CD14-positive monocyte (primary cell): Measurements from ENCODE around the gene WIPF3. TPM values are rescaled to one million over a fixed set of nuclear protein-coding genes. Genes with fewer than 3 reads are reported as not detected.

Source experiments
- DNase-seq, 3 donors: peaks; one replicate each; pipeline ENCODE4 v3.0.0-alpha.2; 2011 to 2022
- H2AFZ ChIP-seq: 2 replicates; pipeline ENCODE4 v1.6.0; 2012; ENCODE audit warnings: mild to moderate bottlenecking, low read depth, low read length, inconsistent platforms; ENCODE audit not compliant: insufficient read depth, poor library complexity, severe bottlenecking
- H3K27ac ChIP-seq, 2 donors: 1 replicate in 1 of 2; 2 replicates in 1 of 2; pipeline ENCODE4 v1.5.1; 2012 to 2013; ENCODE audit warnings: low read length in 2 of 2, control low read depth in 1 of 2, inconsistent platforms in 1 of 2, low read depth in 1 of 2, mild to moderate bottlenecking in 1 of 2
- H3K27me3 ChIP-seq, 2 donors: one replicate each; pipeline versions ENCODE4 v1.6.0 to v1.6.1; 2011 to 2013; ENCODE audit warnings: low read length in 2 of 2; ENCODE audit not compliant: control insufficient read depth in 2 of 2, insufficient read depth in 2 of 2
- H3K36me3 ChIP-seq, 2 donors: replicated peaks in 1 of 2; 1 replicate in 1 of 2; 2 replicates in 1 of 2; pipeline versions ENCODE4 v1.5.1 to v1.6.1; 2012 to 2013; ENCODE audit warnings: low read length in 2 of 2, control low read depth in 1 of 2, inconsistent platforms in 1 of 2, mild to moderate bottlenecking in 1 of 2; ENCODE audit not compliant: insufficient read depth in 2 of 2, control insufficient read depth in 1 of 2
- H3K4me1 ChIP-seq, 2 donors: 1 replicate in 1 of 2; 2 replicates in 1 of 2; pipeline versions ENCODE4 v1.5.1 to v1.6.1; 2012 to 2013; ENCODE audit warnings: low read length in 2 of 2, control low read depth in 1 of 2, inconsistent platforms in 1 of 2, mild to moderate bottlenecking in 1 of 2, moderate library complexity in 1 of 2; ENCODE audit not compliant: insufficient read depth in 2 of 2, control insufficient read depth in 1 of 2
- H3K4me2 ChIP-seq: replicated peaks from 2 replicates; pipeline ENCODE3; 2012; ENCODE audit warnings: low read length, moderate library complexity, mild to moderate bottlenecking; ENCODE audit not compliant: poor library complexity, severe bottlenecking; ENCODE audit errors: extremely low read depth
- H3K4me3 ChIP-seq, 3 experiments: fragments of 200-600 bp in 1 of 3; sonication (generic) in 1 of 3; replicated peaks in 1 of 3; 1 replicate in 2 of 3; 2 replicates in 1 of 3; pipeline ENCODE4 v1.5.1; 2011 to 2013; ENCODE audit warnings: low read length in 3 of 3, mild to moderate bottlenecking in 3 of 3, control low read depth in 2 of 3, low read depth in 2 of 3, inconsistent platforms in 1 of 3, moderate library complexity in 1 of 3
- H3K79me2 ChIP-seq: 2 replicates; pipeline ENCODE4 v1.6.0; 2012; ENCODE audit warnings: mild to moderate bottlenecking, control low read depth, inconsistent platforms, low read length, moderate library complexity; ENCODE audit not compliant: insufficient read depth
- H3K9ac ChIP-seq: 2 replicates; pipeline ENCODE4 v1.6.0; 2017; ENCODE audit warnings: low read length, mild to moderate bottlenecking; ENCODE audit not compliant: insufficient read depth, poor library complexity, severe bottlenecking
- H3K9me3 ChIP-seq, 2 donors: replicated peaks in 1 of 2; 1 replicate in 1 of 2; 2 replicates in 1 of 2; pipeline versions ENCODE4 v1.5.1 to v1.6.1; 2012 to 2013; ENCODE audit warnings: low read length in 2 of 2, control low read depth in 1 of 2; ENCODE audit not compliant: control insufficient read depth in 1 of 2, insufficient read depth in 1 of 2
- H4K20me1 ChIP-seq: 2 replicates; pipeline ENCODE4 v1.6.0; 2012; ENCODE audit warnings: mild to moderate bottlenecking, low read length, control low read depth, moderate library complexity; ENCODE audit not compliant: insufficient read depth
- H3K27ac Mint-ChIP-seq, 7 donors: one replicate each; pipeline ENCODE4 v1.8.0; 2020; ENCODE audit warnings: mild to moderate bottlenecking in 7 of 7, mixed read lengths in 7 of 7, moderate library complexity in 6 of 7, inconsistent platforms in 2 of 7
- H3K27me3 Mint-ChIP-seq, 3 donors: one replicate each; pipeline ENCODE4 v1.8.0; 2021 to 2022; ENCODE audit warnings: low read depth in 3 of 3, mild to moderate bottlenecking in 3 of 3, mixed read lengths in 3 of 3, moderate library complexity in 3 of 3, inconsistent platforms in 1 of 3
- H3K36me3 Mint-ChIP-seq, 2 donors: one replicate each; pipeline ENCODE4 v1.8.0; 2020; ENCODE audit warnings: mixed read lengths in 2 of 2, inconsistent platforms in 1 of 2, mild to moderate bottlenecking in 1 of 2
- H3K4me1 Mint-ChIP-seq: one replicate; pipeline ENCODE4 v1.8.0; 2020; ENCODE audit warnings: mild to moderate bottlenecking, mixed read lengths
- H3K4me3 Mint-ChIP-seq, 2 donors: one replicate each; pipeline ENCODE4 v1.8.0; 2020; ENCODE audit warnings: mild to moderate bottlenecking in 2 of 2, mixed read lengths in 2 of 2, moderate library complexity in 1 of 2
- H3K9me3 Mint-ChIP-seq, 7 donors: one replicate each; pipeline ENCODE4 v1.8.0; 2020 to 2022; ENCODE audit warnings: mixed read lengths in 7 of 7, mild to moderate bottlenecking in 6 of 7, moderate library complexity in 6 of 7, inconsistent platforms in 2 of 7
- WGBS: methylation state at CpG from one replicate; pipeline ENCODE4 v1.1.5; 2013; ENCODE audit warnings: missing lambda C conversion rate; ENCODE audit not compliant: insufficient coverage; 5-methylcytosine and 5-hydroxymethylcytosine counted together
- intact Hi-C, 2 donors: fragments of 100-400 bp; cut with micrococcal nuclease; formaldehyde crosslinking; loops; one replicate each; pipeline versions ENCODE4 v1.15.0 to v1.15.1; 2023
- polyA plus RNA-seq, 3 donors: library from polyadenylated mRNA; depleted of rRNA in 1 of 3; unstranded in 2 of 3; stranded (reverse) in 1 of 3; fragments of 300-500 nt in 2 of 3; fragments of >200 nt in 1 of 3; fragmentation: Illumina TruSeq in 2 of 3; gene quantifications; 1 replicate in 2 of 3; 2 replicates in 1 of 3; pipeline ENCODE4 v1.2.3, GENCODE V29; 2012 to 2021
- TF ChIP-seq, protein P1 (sequence below): fragments of 200-600 bp; IDR thresholded peaks from one replicate; pipeline ENCODE4 v1.8.0; 2022; ENCODE audit warnings: antibody characterized with exemption, mild to moderate bottlenecking

Gene WIPF3
- polyA plus RNA-seq, 3 donors = not detected

DNA sequence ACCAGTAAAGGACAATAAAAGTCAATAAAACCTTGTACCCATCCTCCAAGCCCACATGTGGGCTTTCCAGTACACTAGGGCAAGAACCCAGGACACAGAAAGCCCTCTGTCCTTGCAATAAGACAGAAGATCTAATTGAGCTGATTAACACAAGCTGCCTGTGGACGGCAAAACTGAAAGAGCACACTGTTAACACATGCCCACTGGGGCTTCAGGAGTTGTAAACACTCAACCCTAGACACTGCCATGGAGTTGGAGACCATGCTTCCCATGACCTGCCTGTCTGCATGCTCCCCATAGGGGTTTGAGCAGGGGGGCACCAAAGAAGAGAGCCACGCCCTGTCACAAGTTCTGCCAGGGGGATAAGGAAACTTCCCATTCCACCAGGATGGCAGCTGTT is 22.6 kb upstream of the WIPF3 start:
- H3K36me3 ChIP-seq = no peaks in the 10 kb centered on the region

DNA sequence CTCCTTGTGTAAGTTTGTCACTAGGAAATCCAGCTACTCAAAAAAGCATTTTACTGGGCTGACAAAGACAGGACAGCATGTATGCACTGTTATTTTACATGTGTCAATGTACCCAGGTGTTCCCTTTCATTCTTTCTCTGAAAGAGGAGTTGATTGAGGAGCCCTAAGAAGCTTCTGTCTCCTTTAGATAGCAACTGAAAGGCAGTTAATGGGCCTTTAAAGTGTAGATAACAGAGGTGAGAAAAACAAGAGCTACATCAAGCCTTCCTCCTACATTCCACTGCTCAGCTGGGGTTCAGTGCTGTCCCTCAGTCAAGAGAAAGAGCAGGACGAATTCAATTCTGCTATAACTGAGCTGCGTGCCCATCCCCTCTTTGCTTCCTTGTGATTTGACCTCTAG is 12.8 kb upstream of the WIPF3 start:
- WGBS = no CpG with 5 or more reads among the region's 2 CpGs
- H2AFZ ChIP-seq = no peak overlapping the region
- intact Hi-C loops = no loop called here

More for the DNA sequence above, 22.6 kb upstream of the WIPF3 start:
- WGBS = 80% methylated on average over 1 of the region's 2 CpGs
- Mint-ChIP-seq H3K27me3 (peaks cover 0 to 12% (median 5%) of the 10 kb centered on the region in 3 donors), H3K36me3 (no peaks in the 10 kb centered on the region), H3K27ac (no peak overlapping the region), H3K9me3 (peaks cover 0 to 5% (median 0%) of the 10 kb centered on the region in 7 donors), H3K4me1 (no peaks in the 10 kb centered on the region), H3K4me3 (no peak overlapping the region)
- Histone ChIP-seq H3K4me3 (no peak overlapping the region), H3K4me2 (no peak overlapping the region), H3K4me1 (no peaks in the 10 kb centered on the region), H4K20me1 (no peaks in the 10 kb centered on the region), H3K9me3 (no peaks in the 10 kb centered on the region), H3K79me2 (no peaks in the 10 kb centered on the region), H3K9ac (no peak overlapping the region), H3K27ac (no peak overlapping the region), H3K27me3 (no peaks in the 10 kb centered on the region), H2AFZ (no peak overlapping the region)
- intact Hi-C loops = no loop called here
- no peak for DNase-seq
- TF ChIP-seq, protein P1, sequence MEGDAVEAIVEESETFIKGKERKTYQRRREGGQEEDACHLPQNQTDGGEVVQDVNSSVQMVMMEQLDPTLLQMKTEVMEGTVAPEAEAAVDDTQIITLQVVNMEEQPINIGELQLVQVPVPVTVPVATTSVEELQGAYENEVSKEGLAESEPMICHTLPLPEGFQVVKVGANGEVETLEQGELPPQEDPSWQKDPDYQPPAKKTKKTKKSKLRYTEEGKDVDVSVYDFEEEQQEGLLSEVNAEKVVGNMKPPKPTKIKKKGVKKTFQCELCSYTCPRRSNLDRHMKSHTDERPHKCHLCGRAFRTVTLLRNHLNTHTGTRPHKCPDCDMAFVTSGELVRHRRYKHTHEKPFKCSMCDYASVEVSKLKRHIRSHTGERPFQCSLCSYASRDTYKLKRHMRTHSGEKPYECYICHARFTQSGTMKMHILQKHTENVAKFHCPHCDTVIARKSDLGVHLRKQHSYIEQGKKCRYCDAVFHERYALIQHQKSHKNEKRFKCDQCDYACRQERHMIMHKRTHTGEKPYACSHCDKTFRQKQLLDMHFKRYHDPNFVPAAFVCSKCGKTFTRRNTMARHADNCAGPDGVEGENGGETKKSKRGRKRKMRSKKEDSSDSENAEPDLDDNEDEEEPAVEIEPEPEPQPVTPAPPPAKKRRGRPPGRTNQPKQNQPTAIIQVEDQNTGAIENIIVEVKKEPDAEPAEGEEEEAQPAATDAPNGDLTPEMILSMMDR = no peak

More for the DNA sequence above, 12.8 kb upstream of the WIPF3 start:
- Histone ChIP-seq H3K9ac (no peak overlapping the region), H3K27me3 (peaks cover 0 to 3% of the 10 kb centered on the region in 2 donors), H3K36me3 (no peaks in the 10 kb centered on the region), H3K9me3 (no peaks in the 10 kb centered on the region), H3K27ac (no peak overlapping the region), H3K4me2 (no peak overlapping the region), H3K4me1 (no peaks in the 10 kb centered on the region), H3K4me3 (no peak overlapping the region), H4K20me1 (no peaks in the 10 kb centered on the region), H3K79me2 (no peaks in the 10 kb centered on the region)
- no peaks in the 10 kb centered on the region for H3K36me3 Mint-ChIP-seq
- no peak overlapping the region for H3K27ac Mint-ChIP-seq
- H3K27me3 Mint-ChIP-seq = peaks cover 2 to 5% (median 3%) of the 10 kb centered on the region in 3 donors
- H3K9me3 Mint-ChIP-seq = peaks cover 0 to 3% (median 0%) of the 10 kb centered on the region in 7 donors
- DNase-seq = no peak
- peaks cover 2% of the 10 kb centered on the region for H3K4me1 Mint-ChIP-seq
- TF ChIP-seq, protein P1 = no peak
- no peak overlapping the region for H3K4me3 Mint-ChIP-seq
